ENCODE measurements around the gene NUFIP2. TPM values are rescaled to one million over a fixed set of nuclear protein-coding genes. Genes with fewer than 3 reads are reported as not detected.

Gene NUFIP2
- total and polyA plus RNA-seq, 10 of the 15 experiments (the other 5 are each of a cell fraction or from before 2014, with no cell fraction given): 3.7 to 32.3 (median 14.5) TPM

DNA sequence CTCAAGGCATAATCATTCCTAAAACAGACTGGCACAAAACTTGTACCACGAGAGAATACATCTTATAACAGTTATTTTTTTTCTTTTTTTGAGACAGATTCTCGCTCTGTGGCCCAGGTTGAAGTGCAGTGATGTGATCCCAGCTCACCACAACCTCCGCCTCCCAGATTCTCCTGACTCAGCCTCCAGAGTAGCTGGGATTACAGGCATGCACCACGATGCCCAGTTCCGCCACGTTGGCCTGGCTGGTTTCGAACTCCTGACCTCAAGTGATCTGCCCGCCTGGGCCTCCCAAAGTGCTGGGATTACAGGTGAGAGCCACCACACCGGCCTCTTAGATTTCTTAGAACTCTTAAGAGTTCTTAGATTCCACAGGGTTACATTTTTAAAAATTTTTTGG, 4.1 kb downstream of the NUFIP2 start:
- ChIA-PET RAD21 (ENCODE audit: unreplicated experiment) (interaction anchor here (1.0 to 3.6 kb wide), 3 partner anchors 71 to 147 kb away, joined by 3 to 71 read pairs (median 10); no protein-coding TSS in a partner anchor), CTCF (interaction anchor here (0.9 to 5.0 kb wide), 15 partner anchors 9 to 173 kb away, joined by 3 to 93 read pairs (median 10); no protein-coding TSS in a partner anchor), SMC1A (ENCODE audit: uncharacterized antibody, unreplicated experiment) (interaction anchor here (1.1 to 3.4 kb wide), 4 partner anchors 13 to 142 kb away, joined by 3 to 58 read pairs (median 15); no protein-coding TSS in a partner anchor), POLR2A (interaction anchor here (0.9 to 1.3 kb wide), 2 partner anchors 8 to 144 kb away, joined by 4 to 8 read pairs; no protein-coding TSS in a partner anchor)
- Histone ChIP-seq H3K4me2 (ENCODE audit: control insufficient read depth, insufficient read depth) (peak overlapping the region; percentile 69), H2AFZ (ENCODE audit: control insufficient read depth, low read depth, low read length) (no peak overlapping the region), H3K9me3 (replicated peaks; ENCODE audit: control insufficient read depth, insufficient read depth, low read length) (no peaks in the 10 kb centered on the region; the same call in 2 of the 3 replicates), H4K20me1 (ENCODE audit: control insufficient read depth, insufficient read depth) (peaks cover 3% of the 10 kb centered on the region; the same call in 1 of the 2 replicates), H3K79me2 (ENCODE audit: control insufficient read depth, insufficient read depth, low read length) (peaks cover 87% of the 10 kb centered on the region), H3K27me3 (replicated peaks in 1 of 2; ENCODE audit: control insufficient read depth in 2 of 2, insufficient read depth in 2 of 2, low read length in 1 of 2) (no peaks in the 10 kb centered on the region), H3K27ac (ENCODE audit: control insufficient read depth, insufficient read depth) (no peak overlapping the region), H3K9ac (ENCODE audit: control insufficient read depth, insufficient read depth, low read length) (no peak overlapping the region), H3K36me3 (ENCODE audit: control insufficient read depth in 2 of 2, insufficient read depth in 2 of 2, low read length in 1 of 2) (peaks cover 7 to 26% of the 10 kb centered on the region in 2 experiments), H3K4me3 (peak overlapping the region; percentile 53; the same call in 1 of the 2 replicates), H3K4me1 (ENCODE audit: control insufficient read depth, insufficient read depth, low read length) (peaks cover 2% of the 10 kb centered on the region; the same call in 1 of the 2 replicates)
- BruUV-seq (replicated peaks): no TSS peak
- intact Hi-C loops (cut with micrococcal nuclease; ENCODE audit: unreplicated experiment): loop anchor here (2.0 to 5.0 kb wide), 2 partner anchors 141 to 338 kb away; partner anchors contain the start of gene PHF12
- ATAC-seq (no peak), DNase-seq (ENCODE audit: low read depth, low spot score) (no peak), FAIRE-seq (no peak)
- in situ Hi-C loops (cut with MboI): no loop called here
- WGBS (ENCODE audit: insufficient coverage, insufficient replicate concordance, low lambda C conversion rate, missing lambda C conversion rate): 98% methylated on average over 9 of the region's 9 CpGs
- TF ChIP-seq ZNF217 (IDR thresholded peaks at IDR 0.05): no peak

DNA sequence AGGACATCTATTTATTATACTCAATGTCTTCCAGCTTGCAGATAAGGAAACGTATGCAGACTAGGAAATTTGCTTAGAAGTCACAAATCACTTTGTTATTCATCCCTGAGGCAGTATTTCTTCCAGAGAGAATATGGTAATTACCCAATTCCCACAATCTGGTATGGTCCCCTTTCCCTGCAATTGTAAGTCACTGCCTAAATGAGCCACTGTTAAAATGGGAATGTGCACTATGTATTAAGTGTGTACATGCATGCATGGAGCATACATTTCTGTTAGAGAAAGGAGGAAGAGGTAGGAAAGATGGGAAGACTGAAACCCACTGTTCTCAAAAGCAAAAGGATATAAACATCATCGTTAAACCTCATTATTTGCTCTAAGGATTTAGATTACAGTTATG, 10.0 kb downstream of the NUFIP2 start:
- H3K27ac ChIP-seq (ENCODE audit: control insufficient read depth, insufficient read depth): no peak overlapping the region
- ChIA-PET CTCF (interaction anchor here (0.7 kb wide), 1 partner anchor 385 kb away, joined by 3 read pairs; no protein-coding TSS in a partner anchor), RAD21 (ENCODE audit: unreplicated experiment) (interaction anchor here (1.0 kb wide), 1 partner anchor 10 kb away, joined by 4 read pairs; the partner anchor contains the start of gene NUFIP2), POLR2A (no interaction called here), SMC1A (ENCODE audit: uncharacterized antibody, unreplicated experiment) (interaction anchor here (1.4 kb wide), 1 partner anchor 10 kb away, joined by 4 read pairs; no protein-coding TSS in a partner anchor)
- 0 out of 2 replicates have a peak overlapping the region, but pooled peaks have one; percentile 22 for H3K4me3 ChIP-seq
- H2AFZ ChIP-seq (ENCODE audit: control insufficient read depth, low read depth, low read length): no peak overlapping the region
- no peaks in the 10 kb centered on the region for H3K4me1 ChIP-seq (ENCODE audit: control insufficient read depth, insufficient read depth, low read length)
- WGBS (ENCODE audit: insufficient coverage, insufficient replicate concordance, low lambda C conversion rate, missing lambda C conversion rate): 70% methylated on average over 2 of the region's 2 CpGs
- H3K27me3 ChIP-seq (replicated peaks in 1 of 2; ENCODE audit: control insufficient read depth in 2 of 2, insufficient read depth in 2 of 2, low read length in 1 of 2): no peaks in the 10 kb centered on the region
- intact Hi-C loops (cut with micrococcal nuclease; ENCODE audit: unreplicated experiment) (no loop called here), in situ Hi-C loops (cut with MboI) (no loop called here)
- no peak overlapping the region for H3K9ac ChIP-seq (ENCODE audit: control insufficient read depth, insufficient read depth, low read length)
- ATAC-seq: no peak
- FAIRE-seq: no peak
- H3K9me3 ChIP-seq (replicated peaks; ENCODE audit: control insufficient read depth, insufficient read depth, low read length): peaks cover 29% of the 10 kb centered on the region
- peaks cover 2% of the 10 kb centered on the region for H4K20me1 ChIP-seq (ENCODE audit: control insufficient read depth, insufficient read depth)
- peaks cover 14 to 36% of the 10 kb centered on the region in 2 experiments for H3K36me3 ChIP-seq (ENCODE audit: control insufficient read depth in 2 of 2, insufficient read depth in 2 of 2, low read length in 1 of 2)
- no peak for DNase-seq (ENCODE audit: low read depth, low spot score)
- peaks cover 89% of the 10 kb centered on the region for H3K79me2 ChIP-seq (ENCODE audit: control insufficient read depth, insufficient read depth, low read length)
- no TSS peak for BruUV-seq (replicated peaks)
- H3K4me2 ChIP-seq (ENCODE audit: control insufficient read depth, insufficient read depth): peak overlapping the region; percentile 9; the same call in 1 of the 2 replicates
- TF ChIP-seq HCFC1 (IDR thresholded peaks at IDR 0.05; ENCODE audit: low read length): no peak
- no peak for TF ChIP-seq HDAC6 (IDR thresholded peaks at IDR 0.05; ENCODE audit: unreplicated experiment)
- TF ChIP-seq EED (IDR thresholded peaks at IDR 0.05; ENCODE audit: low read depth): no peak
- TF ChIP-seq E2F8 (IDR thresholded peaks at IDR 0.05; ENCODE audit: low read depth, partially characterized antibody): no peak
- TF ChIP-seq FOS (IDR thresholded peaks at IDR 0.05; ENCODE audit: borderline replicate concordance, extremely low read depth, insufficient read length): no peak
- no peak for TF ChIP-seq CHD4 (IDR thresholded peaks at IDR 0.05)
- TF ChIP-seq, protein P1, sequence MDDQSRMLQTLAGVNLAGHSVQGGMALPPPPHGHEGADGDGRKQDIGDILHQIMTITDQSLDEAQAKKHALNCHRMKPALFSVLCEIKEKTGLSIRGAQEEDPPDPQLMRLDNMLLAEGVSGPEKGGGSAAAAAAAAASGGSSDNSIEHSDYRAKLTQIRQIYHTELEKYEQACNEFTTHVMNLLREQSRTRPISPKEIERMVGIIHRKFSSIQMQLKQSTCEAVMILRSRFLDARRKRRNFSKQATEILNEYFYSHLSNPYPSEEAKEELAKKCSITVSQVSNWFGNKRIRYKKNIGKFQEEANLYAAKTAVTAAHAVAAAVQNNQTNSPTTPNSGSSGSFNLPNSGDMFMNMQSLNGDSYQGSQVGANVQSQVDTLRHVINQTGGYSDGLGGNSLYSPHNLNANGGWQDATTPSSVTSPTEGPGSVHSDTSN (IDR thresholded peaks at IDR 0.05; ENCODE audit: insufficient replicate concordance, low read depth, low read length): no peak
- TF ChIP-seq BHLHE40 (IDR thresholded peaks at IDR 0.05; ENCODE audit: borderline replicate concordance in 1 of 2, low read depth in 2 of 2, low read length in 1 of 2): no peak
